Stimulated activated memory B cell treated with anti-CD40 and anti-IgM and Interleukin-4, amounts not matched to agents 10 μg/mL and 1 μg/mL and 100 μg/mL, for 72 hours (primary cell): ENCODE results near the gene VSTM4.

Source experiments
- ATAC-seq: fragments of 150-1000 bp; cut with Tn5 transposase; 2 replicates; pipeline ENCODE4 v1.10.0; 2021
- H3K27ac Mint-ChIP-seq: one replicate; pipeline ENCODE4 v1.8.0; 2022; ENCODE audit warnings: mild to moderate bottlenecking, mixed read lengths
- H3K27me3 Mint-ChIP-seq: one replicate; pipeline ENCODE4 v1.8.0; 2022; ENCODE audit warnings: mixed read lengths
- H3K36me3 Mint-ChIP-seq: one replicate; pipeline ENCODE4 v1.8.0; 2022; ENCODE audit warnings: mixed read lengths
- H3K4me1 Mint-ChIP-seq: one replicate; pipeline ENCODE4 v1.8.0; 2022; ENCODE audit warnings: mixed read lengths
- H3K4me3 Mint-ChIP-seq: one replicate; pipeline ENCODE4 v1.8.0; 2022; ENCODE audit warnings: mild to moderate bottlenecking, moderate library complexity, mixed read lengths
- H3K9me3 Mint-ChIP-seq: one replicate; pipeline ENCODE4 v1.8.0; 2022; ENCODE audit warnings: mixed read lengths

Gene VSTM4

GRCh38 chr10:49152037-49152436 is 36.7 kb upstream of the VSTM4 start:
- H3K9me3 Mint-ChIP-seq = peaks cover 6% of the 10 kb centered on the region
- no peak overlapping the region for H3K27ac Mint-ChIP-seq
- H3K4me1 Mint-ChIP-seq = peaks cover 11% of the 10 kb centered on the region
- peaks cover 36% of the 10 kb centered on the region for H3K36me3 Mint-ChIP-seq
- ATAC-seq = no peak
- H3K27me3 Mint-ChIP-seq = peaks cover 8% of the 10 kb centered on the region
- no peak overlapping the region for H3K4me3 Mint-ChIP-seq

DNA sequence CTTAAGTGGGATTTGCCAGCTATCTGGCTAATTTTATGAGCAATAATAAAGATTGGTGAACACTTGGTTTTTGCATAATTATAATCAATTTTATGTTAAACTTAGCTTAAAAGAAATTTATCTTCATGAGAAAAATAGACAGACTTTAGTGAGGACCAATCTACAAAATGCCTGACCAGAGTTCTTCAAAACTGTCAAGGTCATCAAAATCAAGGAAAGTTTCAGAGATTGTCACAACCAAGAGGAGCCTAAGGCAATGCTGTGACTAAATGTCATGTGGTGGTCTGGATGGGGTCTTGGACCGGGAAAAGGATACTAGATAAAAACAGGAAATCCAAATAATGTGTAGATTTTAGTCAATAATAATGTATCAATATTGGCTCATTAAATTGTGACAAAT is 36.2 kb upstream of the VSTM4 start:
- H3K36me3 Mint-ChIP-seq = peaks cover 30% of the 10 kb centered on the region
- peaks cover 6% of the 10 kb centered on the region for H3K9me3 Mint-ChIP-seq
- H3K27ac Mint-ChIP-seq = no peak overlapping the region
- peaks cover 8% of the 10 kb centered on the region for H3K27me3 Mint-ChIP-seq
- peaks cover 10% of the 10 kb centered on the region for H3K4me1 Mint-ChIP-seq
- H3K4me3 Mint-ChIP-seq = no peak overlapping the region
- ATAC-seq = no peak

DNA sequence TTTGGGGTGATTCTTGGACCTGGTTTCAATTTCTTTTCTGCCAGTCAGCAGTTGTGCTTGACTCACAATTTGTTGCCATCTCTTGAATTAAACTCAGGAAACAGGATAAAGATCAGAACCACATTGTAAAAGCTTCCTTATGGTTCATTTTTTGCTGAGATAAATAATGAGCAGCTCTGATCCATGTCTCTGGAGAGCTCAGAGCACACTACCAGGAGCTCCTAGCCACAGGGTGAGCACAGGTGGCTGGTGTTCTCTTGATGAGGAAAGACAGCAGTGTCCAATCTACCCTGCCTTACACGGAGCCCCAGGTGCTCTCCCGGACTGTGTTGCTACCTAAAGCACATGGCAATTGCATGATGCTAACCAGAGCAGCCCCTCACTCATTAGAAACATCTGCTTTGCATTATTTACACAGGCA is 35.7 kb upstream of the VSTM4 start:
- ATAC-seq = no peak
- Mint-ChIP-seq H3K4me3 (no peak overlapping the region), H3K4me1 (peaks cover 10% of the 10 kb centered on the region), H3K27ac (no peak overlapping the region), H3K36me3 (peaks cover 26% of the 10 kb centered on the region), H3K9me3 (peaks cover 6% of the 10 kb centered on the region), H3K27me3 (peaks cover 8% of the 10 kb centered on the region)

DNA sequence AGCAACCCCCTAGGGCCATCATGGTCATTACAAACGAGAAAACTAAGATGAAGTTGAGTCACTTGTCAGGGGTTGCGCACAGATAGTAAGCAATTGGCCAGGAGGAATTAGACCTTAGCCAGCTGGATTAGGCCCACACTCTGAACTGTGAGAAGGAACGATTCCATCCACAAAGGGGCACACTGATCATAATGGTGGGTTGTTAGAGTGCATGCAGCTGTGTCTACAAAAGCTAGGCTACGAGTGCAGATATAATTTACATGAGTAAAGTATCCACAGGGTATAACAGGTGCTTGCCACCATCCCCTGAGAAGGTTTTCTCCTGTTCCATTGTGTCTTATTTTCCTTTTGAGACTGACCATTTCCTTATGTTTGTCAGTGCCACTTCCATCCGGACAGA is 35.1 kb upstream of the VSTM4 start:
- H3K36me3 Mint-ChIP-seq = peaks cover 20% of the 10 kb centered on the region
- H3K9me3 Mint-ChIP-seq = peaks cover 6% of the 10 kb centered on the region
- H3K4me3 Mint-ChIP-seq = no peak overlapping the region
- H3K27ac Mint-ChIP-seq = no peak overlapping the region
- H3K27me3 Mint-ChIP-seq = peaks cover 8% of the 10 kb centered on the region
- no peak for ATAC-seq
- peaks cover 10% of the 10 kb centered on the region for H3K4me1 Mint-ChIP-seq

- Mint-ChIP-seq H3K9me3 (peaks cover 6% of the 10 kb centered on the region), H3K27ac (no peak overlapping the region), H3K27me3 (peaks cover 8% of the 10 kb centered on the region), H3K36me3 (peaks cover 14% of the 10 kb centered on the region), H3K4me3 (no peak overlapping the region), H3K4me1 (peaks cover 10% of the 10 kb centered on the region)
- no peak for ATAC-seq
Observed at GRCh38 chr10:49149881-49150280, 34.6 kb upstream of the VSTM4 start.

- H3K4me1 Mint-ChIP-seq = no peaks in the 10 kb centered on the region
- H3K27ac Mint-ChIP-seq = no peak overlapping the region
- H3K9me3 Mint-ChIP-seq = peaks cover 6% of the 10 kb centered on the region
- no peak overlapping the region for H3K4me3 Mint-ChIP-seq
- peaks cover 6% of the 10 kb centered on the region for H3K36me3 Mint-ChIP-seq
- H3K27me3 Mint-ChIP-seq = peaks cover 8% of the 10 kb centered on the region
- ATAC-seq = no peak
Observed at GRCh38 chr10:49144058-49144720, 28.9 kb upstream of the VSTM4 start.

- H3K27me3 Mint-ChIP-seq = peaks cover 4% of the 10 kb centered on the region
- no peaks in the 10 kb centered on the region for H3K4me1 Mint-ChIP-seq
- no peak overlapping the region for H3K4me3 Mint-ChIP-seq
- no peak overlapping the region for H3K27ac Mint-ChIP-seq
- no peak for ATAC-seq
- peaks cover 5% of the 10 kb centered on the region for H3K36me3 Mint-ChIP-seq
- peaks cover 5% of the 10 kb centered on the region for H3K9me3 Mint-ChIP-seq
Observed at GRCh38 chr10:49143249-49143648, 27.9 kb upstream of the VSTM4 start.

DNA sequence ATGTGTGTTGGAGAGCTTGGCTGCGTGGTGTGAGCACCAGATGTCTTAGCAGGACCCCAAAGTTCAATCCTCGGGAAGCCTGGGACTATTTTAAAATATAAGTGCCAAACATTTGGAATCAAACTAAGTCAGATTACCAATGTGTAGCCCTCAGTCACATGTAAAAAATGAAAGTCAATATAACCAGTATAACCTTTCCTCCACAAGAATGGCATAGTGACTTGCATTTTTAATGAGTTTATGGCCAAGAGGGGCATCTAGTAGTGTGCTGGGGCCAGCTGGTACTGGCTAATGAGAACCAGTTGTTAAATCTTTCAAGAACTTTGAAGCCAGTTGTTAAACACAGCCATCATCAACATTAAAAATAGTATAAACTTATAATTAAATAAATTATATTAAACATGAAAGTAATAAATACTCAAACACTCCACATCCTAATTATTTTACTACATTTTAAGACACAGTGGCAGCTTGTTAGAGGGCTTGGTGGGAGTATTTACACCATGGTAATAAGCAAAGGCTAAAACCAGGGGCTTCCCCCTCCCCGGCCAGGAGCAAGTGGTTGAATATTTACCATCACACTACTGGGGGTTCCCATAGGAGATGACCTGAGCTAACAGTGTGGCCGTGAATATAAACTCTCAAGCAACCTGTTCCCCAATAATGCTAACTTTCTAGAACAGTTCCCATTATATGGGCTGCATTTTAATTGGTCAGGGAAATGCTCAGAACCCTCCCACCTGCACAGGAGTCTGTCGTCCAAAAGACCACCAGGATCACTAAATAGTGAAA is 26.4 kb upstream of the VSTM4 start:
- no peak for ATAC-seq
- H3K4me3 Mint-ChIP-seq = no peak overlapping the region
- no peaks in the 10 kb centered on the region for H3K36me3 Mint-ChIP-seq
- no peaks in the 10 kb centered on the region for H3K9me3 Mint-ChIP-seq
- no peaks in the 10 kb centered on the region for H3K4me1 Mint-ChIP-seq
- H3K27ac Mint-ChIP-seq = no peak overlapping the region
- no peaks in the 10 kb centered on the region for H3K27me3 Mint-ChIP-seq

DNA sequence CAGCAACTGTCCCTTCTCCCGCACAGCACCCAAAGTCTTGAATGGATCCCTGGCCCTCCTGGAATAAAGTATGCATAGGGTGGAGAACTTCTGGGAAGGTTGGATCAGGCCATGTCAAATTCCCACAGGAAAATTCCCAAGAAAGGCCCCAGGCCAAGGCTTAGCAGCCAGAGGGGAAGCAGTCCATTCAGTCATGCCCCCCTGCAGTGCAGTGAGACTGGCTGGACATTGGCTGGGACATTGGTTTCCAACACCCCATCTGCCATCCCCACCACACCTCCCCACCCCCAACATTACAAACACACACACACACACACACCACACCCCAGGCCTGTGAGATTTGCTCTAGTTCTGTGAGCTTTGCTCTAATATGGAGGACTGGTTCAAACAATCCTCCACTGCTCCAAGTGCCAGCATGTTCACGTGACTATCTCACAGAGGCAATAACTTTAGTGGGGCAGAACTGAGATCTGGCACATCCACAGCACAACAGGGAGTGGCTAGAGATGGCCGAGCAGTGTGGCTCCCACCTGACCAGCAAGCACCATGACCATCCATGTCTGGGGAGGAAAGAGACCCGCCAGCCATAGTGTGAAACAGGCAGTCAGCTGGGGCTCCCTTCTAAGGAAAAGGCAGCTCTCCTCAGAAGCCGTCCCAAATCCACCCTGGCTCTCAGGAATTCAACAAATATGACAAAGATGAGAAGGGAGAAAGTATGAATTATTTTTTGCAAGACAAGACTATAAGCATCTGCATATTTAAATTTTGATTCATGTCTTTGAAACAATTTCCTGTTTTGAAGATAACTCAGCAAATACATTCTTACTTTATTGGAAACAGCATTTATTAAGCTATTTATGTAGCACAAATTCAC is 25.2 kb upstream of the VSTM4 start:
- no peak overlapping the region for H3K4me3 Mint-ChIP-seq
- no peaks in the 10 kb centered on the region for H3K9me3 Mint-ChIP-seq
- no peaks in the 10 kb centered on the region for H3K27me3 Mint-ChIP-seq
- H3K36me3 Mint-ChIP-seq = no peaks in the 10 kb centered on the region
- H3K4me1 Mint-ChIP-seq = peaks cover 7% of the 10 kb centered on the region
- ATAC-seq = no peak
- no peak overlapping the region for H3K27ac Mint-ChIP-seq

DNA sequence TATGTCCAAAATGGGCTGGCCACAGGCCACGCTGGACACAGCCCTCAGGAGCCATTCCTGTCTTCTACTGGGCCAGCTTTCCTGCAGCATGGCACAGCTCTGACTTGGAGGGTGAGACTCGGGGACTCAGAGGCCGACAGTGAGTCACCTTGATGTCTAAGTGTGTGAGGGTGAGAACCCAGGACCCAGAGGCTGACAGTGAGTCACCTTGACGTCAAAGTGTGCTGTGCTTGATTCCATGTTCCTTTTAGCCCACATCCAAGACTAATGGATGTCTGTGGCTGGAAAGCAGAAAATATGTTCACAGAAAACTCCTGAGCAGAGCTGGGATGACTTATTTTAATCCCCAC is 24.5 kb upstream of the VSTM4 start:
- Mint-ChIP-seq H3K9me3 (no peaks in the 10 kb centered on the region), H3K4me1 (peaks cover 15% of the 10 kb centered on the region)
- no peak for ATAC-seq

GRCh38 chr10:49139028-49139845 is 23.9 kb upstream of the VSTM4 start:
- H3K36me3 Mint-ChIP-seq = no peaks in the 10 kb centered on the region
- no peaks in the 10 kb centered on the region for H3K9me3 Mint-ChIP-seq
- H3K27me3 Mint-ChIP-seq = no peaks in the 10 kb centered on the region
- H3K27ac Mint-ChIP-seq = no peak overlapping the region
- H3K4me3 Mint-ChIP-seq = no peak overlapping the region
- H3K4me1 Mint-ChIP-seq = peaks cover 20% of the 10 kb centered on the region
- no peak for ATAC-seq

More for the DNA sequence above, 24.5 kb upstream of the VSTM4 start:
- no peak overlapping the region for H3K27ac Mint-ChIP-seq
- no peak overlapping the region for H3K4me3 Mint-ChIP-seq
- no peaks in the 10 kb centered on the region for H3K36me3 Mint-ChIP-seq
- no peaks in the 10 kb centered on the region for H3K27me3 Mint-ChIP-seq

DNA sequence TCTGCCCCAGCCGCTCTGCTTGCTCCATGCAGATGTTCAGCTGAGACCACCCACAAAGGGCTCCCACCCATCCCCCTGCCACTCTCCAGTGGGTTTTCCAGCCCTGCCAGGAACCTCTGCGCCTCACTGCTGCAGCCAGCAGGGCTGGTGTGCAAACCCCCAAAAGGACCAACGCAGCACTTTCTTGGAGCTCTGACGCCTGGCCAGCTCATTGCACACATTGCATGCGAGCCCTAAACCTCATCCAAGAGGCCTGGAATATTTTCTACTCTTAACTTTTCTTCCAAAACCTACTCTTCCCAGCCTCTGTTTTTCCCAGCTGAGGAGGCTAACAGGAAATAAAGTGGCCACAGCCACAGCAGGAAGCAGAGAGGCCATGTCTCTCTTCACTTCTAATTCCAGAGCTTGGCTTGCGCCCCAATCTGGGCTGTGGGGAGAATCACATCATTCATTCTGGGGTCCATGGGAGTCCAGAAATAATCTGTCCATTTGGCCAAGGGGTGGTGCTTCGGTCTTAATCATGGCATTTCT is 23.1 kb upstream of the VSTM4 start:
- Mint-ChIP-seq H3K9me3 (no peaks in the 10 kb centered on the region), H3K36me3 (no peaks in the 10 kb centered on the region), H3K4me3 (no peak overlapping the region), H3K27ac (no peak overlapping the region), H3K27me3 (no peaks in the 10 kb centered on the region), H3K4me1 (peaks cover 24% of the 10 kb centered on the region)
- ATAC-seq = no peak

DNA sequence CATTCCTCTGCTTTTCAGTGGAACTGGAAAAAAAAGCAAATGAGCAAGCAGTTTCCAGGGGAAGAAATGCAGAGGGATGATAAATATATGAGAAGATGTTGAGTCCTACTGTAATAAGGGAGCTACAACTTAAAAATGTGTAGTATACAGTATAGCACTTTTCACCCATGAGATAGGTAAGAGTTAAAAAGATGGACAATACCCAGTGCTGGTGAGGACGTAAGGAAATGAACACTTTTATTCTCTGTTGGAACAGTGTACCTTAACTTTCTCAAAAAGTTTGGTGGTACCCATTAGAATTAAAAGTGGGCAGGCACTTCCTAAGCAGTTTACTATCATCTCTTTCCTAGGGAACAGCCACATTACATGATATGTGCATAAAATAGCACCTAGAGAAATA is 21.2 kb upstream of the VSTM4 start:
- no peaks in the 10 kb centered on the region for H3K27me3 Mint-ChIP-seq
- ATAC-seq = no peak
- H3K9me3 Mint-ChIP-seq = no peaks in the 10 kb centered on the region
- H3K27ac Mint-ChIP-seq = no peak overlapping the region
- H3K4me3 Mint-ChIP-seq = no peak overlapping the region
- no peaks in the 10 kb centered on the region for H3K36me3 Mint-ChIP-seq
- peaks cover 24% of the 10 kb centered on the region for H3K4me1 Mint-ChIP-seq

GRCh38 chr10:49135575-49136313 is 20.4 kb upstream of the VSTM4 start:
- Mint-ChIP-seq H3K4me3 (peak overlapping the region; percentile 22), H3K4me1 (peaks cover 24% of the 10 kb centered on the region), H3K27me3 (no peaks in the 10 kb centered on the region), H3K27ac (peak overlapping the region; percentile 30), H3K9me3 (no peaks in the 10 kb centered on the region), H3K36me3 (no peaks in the 10 kb centered on the region)
- ATAC-seq = peak; percentile 90
